ENCODE results near the gene TALDO1.
"Not testable (repeated sequence)": the region's sequence is repeated elsewhere in the genome, so short reads cannot be mapped to it uniquely, and the experiment has no call there.

Gene TALDO1

DNA sequence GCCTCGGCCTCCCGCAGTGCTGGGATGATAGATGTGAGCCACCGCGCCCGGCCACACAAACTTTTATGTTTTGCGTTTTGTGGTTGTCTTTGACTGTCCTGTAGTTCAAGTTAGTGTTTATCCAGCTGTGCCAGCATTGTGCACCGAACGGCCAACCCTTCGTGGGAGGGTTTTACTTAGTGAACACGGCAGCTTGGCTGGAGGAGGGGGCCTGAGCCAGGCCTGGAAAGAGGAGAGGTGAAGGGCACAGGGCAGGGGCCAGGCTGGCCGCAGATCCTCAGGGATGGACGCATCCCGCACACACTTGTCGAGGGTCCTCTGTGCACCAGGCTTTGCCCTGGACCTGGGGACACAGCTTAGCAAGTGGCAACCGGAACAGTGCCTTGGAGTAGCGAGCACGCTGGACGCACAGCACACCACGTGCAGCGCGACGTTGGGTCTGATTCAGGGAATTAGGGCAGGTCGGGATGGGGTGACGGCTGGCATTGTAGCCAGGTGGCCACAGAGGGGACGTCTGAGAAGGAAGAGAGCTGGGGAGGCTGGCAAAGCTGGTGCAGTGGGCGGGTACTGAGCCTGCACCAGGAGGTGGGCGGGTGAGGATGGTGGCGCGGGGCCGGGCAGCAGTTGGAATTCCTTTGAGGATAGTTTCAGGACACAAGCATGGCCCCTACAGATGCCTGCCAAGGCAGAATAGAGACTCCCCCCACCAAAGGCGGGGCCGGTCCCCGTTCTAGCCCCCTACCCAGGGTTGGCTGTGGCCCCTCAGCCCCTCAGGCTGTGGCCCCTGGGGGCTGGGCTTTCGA lies 27.8 kb upstream of the TALDO1 start:
- no peak for DNase-seq

- DNase-seq = no peak
These were observed 27.1 kb upstream of the TALDO1 start for GRCh38 chr11:720017-720641.

DNA sequence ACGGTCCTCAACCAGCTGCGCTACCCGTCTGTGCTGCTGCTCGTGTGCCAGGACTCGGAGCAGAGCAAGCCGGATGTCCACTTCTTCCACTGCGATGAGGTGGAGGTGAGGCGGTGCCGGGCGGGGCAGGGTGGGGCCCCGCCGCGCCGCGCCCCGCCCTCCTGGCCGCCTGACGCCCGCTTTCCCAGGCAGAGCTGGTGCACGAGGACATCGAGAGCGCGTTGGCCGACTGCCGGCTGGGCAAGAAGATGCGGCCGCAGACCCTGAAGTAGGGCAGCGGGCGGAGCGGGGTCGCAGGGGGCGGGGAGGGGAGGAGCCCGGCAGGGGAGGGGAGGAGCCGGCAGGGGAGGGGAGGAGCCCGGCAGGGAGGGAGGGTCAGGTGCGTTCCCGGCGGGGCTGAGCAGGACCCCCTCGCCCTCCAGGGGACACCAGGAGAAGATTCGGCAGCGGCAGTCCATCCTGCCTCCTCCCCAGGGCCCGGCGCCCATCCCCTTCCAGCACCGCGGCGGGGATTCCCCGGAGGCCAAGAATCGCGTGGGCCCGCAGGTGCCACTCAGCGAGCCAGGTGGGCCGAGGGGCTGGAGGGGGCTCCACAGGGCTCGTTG lies 26.5 kb upstream of the TALDO1 start:
- peak; percentile 19 for DNase-seq

GRCh38 chr11:721247-721740 lies 26.0 kb upstream of the TALDO1 start:
- DNase-seq = peak; percentile 24

- DNase-seq = peak; percentile 70
These were observed 25.4 kb upstream of the TALDO1 start for GRCh38 chr11:721741-722345.

- DNase-seq = no peak
These were observed 24.9 kb upstream of the TALDO1 start for GRCh38 chr11:722346-722811.

DNA sequence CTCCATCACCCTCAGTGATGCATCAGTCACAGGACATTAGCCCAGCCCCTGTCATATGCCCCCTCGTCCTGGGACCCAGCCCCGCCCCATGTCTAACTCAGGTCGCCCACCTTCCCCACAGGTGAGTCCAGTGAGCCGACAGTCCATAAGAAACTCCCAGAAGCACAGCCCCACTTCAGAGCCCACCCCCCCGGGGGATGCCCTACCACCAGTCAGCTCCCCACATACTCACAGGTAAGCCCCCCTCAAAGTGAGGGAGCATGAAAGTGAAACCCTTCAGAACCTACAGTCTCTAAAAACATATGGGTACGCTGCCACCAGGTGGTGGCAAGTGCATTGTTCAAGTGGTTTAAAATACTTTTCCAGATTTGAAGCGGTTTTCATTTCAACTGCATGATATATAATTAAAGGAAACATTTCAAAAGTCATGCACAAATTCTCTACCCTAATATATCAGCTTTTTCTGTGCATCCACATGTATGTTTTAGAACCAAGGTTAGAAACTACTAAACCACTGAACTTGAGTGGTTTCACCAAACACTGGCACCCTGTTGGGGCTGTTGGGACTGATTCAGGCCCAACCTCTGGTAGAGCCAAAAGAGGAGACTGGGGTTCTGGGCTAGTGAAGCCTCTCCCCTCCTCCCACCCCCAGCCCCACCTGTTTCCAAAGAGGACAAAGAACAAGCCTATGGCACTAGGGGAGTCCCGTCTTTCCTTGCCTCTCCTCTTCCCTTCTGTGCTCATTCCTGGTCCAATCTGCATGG lies 24.0 kb upstream of the TALDO1 start:
- peak; percentile 54 for DNase-seq

- DNase-seq = no peak
These were observed 23.1 kb upstream of the TALDO1 start for GRCh38 chr11:724049-724777.

DNA sequence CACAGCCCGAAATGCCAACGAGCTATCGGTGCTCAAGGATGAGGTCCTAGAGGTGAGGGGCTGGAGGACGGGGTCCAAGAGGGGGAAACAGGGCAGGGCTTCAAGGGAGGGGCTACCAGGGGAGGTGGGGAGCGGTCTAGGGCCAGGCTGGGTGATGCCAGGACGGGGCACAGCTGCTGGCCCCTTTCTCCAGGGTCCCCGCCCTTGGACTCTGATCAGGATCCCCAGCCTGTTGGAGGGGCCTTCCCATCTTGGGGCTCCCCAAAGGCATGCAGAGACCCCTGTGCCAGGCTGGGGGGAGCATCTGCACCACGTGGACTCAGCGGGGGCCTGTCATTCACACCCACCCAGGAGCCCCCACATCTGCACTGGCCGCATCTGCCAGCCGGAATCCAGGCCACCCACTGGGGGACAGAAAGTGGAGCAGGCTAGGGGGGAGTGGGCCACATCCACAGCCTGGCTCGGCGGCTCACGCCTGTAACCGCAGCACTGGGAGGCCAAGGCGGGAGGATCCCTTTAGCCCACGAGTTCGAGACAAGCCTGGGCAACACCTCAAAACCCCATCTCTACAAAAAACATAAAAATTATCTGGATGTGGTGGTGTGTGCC lies 22.4 kb upstream of the TALDO1 start:
- DNase-seq = no peak

DNA sequence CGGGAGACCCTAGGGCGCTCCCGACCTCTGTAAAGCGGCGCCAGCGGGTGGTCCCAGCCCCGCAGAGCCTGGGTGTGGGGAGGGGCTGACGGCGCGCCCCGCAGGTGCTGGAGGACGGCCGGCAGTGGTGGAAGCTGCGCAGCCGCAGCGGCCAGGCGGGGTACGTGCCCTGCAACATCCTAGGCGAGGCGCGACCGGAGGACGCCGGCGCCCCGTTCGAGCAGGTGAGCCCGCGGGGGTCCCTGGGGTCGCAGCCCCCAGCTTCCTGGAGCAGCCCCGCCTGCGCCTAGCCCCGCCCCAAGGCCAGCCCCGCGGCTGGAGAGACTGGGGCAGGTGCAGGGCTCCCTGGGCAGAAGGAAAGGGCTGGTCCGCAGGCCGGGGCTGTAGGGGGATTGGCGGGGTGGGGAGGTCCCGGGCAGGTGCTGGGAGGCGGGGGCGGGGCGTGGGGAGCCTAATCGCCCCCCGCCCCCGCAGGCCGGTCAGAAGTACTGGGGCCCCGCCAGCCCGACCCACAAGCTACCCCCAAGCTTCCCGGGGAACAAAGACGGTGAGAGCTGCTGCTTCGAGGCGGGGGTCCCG lies 21.6 kb upstream of the TALDO1 start:
- DNase-seq = no peak

DNA sequence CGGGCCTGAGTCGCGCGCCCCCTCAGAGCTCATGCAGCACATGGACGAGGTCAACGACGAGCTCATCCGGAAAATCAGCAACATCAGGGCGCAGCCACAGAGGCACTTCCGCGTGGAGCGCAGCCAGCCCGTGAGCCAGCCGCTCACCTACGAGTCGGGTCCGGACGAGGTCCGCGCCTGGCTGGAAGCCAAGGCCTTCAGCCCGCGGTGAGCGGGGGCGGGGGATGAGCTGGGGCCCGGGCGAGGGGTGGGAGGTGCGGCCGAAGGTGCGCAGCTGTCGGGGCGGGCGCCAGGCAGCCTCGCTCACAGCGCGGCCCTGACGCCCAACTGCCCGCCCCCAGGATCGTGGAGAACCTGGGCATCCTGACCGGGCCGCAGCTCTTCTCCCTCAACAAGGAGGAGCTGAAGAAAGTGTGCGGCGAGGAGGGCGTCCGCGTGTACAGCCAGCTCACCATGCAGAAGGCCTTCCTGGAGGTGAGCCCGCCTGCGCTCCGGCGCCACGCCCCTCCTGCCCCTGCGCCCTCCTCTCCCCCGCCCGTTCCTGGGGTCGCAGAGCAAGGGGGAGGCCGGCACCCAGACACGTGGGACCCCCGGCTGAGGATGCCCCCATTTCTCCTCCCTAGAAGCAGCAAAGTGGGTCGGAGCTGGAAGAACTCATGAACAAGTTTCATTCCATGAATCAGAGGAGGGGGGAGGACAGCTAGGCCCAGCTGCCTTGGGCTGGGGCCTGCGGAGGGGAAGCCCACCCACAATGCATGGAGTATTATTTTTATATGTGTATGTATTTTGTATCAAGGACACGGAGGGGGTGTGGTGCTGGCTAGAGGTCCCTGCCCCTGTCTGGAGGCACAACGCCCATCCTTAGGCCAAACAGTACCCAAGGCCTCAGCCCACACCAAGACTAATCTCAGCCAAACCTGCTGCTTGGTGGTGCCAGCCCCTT lies 20.7 kb upstream of the TALDO1 start:
- peak; percentile 32 for DNase-seq

GRCh38 chr11:727281-727701 lies 20.0 kb upstream of the TALDO1 start:
- no peak for DNase-seq

DNA sequence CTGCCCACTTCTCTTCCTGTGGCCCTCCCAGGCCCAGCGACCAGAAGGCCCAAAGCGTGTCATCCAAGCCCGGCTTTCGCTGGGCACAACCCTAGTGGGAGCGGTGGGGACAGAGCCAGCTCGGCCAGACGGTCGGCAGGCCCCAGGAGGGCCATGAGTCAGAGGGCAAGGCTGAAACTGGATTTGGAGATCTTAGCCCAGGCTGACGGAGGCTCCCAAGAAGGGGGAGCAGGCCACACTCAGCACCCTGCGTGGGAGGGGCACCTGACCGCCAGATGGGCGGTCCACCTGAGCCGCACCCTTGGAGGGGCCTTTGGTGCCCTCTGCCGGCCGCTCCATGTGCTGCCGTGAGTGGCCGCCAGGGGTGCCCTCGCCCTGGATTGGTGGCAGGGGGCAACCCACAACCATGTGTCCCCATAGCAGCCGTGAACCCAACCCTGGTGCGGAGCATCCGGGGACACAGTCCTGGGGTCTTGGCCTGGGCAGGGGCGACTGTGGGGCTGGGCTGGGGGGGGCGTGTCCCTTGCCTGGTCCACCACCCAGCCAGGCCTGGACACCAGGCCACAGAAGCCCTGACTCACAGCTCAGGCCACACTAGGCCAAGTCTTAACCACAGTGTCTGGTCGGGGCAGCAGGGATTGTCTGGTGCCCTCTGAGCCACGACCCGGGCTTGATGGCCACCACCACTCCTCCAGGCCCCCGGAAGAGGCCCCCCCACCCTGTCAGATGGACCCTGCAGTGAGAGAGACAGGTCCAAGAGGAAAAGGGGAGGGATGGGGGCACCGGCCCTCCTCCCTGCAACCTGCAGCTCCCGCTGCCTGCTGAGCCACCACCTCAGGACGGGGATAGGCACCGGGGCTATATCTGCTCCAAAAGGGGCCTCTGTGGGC lies 19.2 kb upstream of the TALDO1 start:
- peak; percentile 80 for DNase-seq

GRCh38 chr11:728901-729491 lies 18.3 kb upstream of the TALDO1 start:
- no peak for DNase-seq

- DNase-seq = no peak
These were observed 17.7 kb upstream of the TALDO1 start for GRCh38 chr11:729492-730074.

GRCh38 chr11:733072-733471 lies 14.2 kb upstream of the TALDO1 start:
- no peak for DNase-seq

- not testable (repeated sequence) for DNase-seq
These were observed 12.7 kb upstream of the TALDO1 start for GRCh38 chr11:734541-734940.

DNA sequence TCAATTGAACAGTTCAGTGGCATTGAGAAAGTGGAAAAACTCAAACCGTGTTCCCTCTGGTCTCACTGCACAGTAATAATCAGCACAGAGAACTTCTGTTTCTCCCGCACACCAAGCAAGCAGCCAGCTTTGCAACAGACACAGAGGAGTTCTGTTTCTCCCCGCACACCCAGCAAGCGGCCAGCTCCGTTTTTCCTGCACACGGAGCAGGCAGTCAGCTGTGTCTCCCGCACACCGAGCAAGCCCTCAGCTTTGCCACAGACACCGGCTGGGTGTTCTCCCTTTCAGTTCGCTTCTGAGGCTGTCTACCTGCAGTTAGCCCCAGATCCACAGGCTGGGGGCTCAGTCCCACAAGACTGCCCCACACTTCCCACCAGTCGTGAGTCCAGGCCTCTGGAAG lies 9.9 kb upstream of the TALDO1 start:
- no peak for DNase-seq

All from CD4-positive, alpha-beta T cell treated with Interferon gamma for 1 hour (primary cell).